NCI-H187 treated with DMSO at 0.1 percent for 48 hours (cell line): Measurements from ENCODE around the gene GALNT17.
A peak's percentile ranks its signal among the peaks of the same experiment; 100 is the strongest.

Experiments used
- DNase-seq: peaks from one replicate; lab custom pipeline; 2025; lab: John Stamatoyannopoulos, UW

GALNT17 gene

DNA sequence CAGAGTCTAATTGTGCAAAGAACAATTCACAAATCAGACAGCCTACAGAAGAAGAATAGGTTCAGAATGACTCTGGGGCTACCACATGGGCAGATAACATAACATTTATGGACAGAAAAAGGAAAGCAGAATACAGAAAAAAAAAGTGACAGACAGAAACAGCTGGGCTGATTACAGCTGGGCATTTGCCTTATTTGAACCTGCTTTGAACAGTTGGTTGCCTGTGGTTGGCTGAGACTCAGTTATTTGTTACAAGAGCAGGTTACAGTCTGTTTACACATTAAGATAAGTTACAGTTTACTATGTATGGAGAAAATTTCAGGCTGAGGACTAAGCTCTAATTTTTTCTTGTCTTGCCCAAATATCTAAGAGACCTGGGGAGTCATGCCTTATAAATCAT, 327.2 kb downstream of the GALNT17 start:
- DNase-seq: no peak

DNA sequence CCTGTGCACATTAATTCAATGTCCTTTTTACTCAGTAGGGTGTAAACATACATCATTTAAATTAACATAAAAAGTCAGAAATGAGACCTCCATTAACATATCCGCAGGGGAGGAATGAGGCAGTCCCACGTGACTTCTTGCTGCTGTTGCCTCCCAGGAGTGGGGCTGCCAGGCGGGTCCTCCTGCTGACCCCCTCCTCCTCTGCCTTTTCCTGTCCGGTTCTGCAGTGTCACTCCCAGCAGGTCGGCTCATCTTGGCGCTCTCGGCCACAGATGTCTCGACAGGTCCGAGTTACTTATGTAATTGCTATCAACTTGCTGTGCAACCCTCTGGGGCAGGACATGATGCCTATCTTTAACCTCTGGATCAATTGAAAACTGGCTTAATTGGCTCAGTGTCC, 329.6 kb downstream of the GALNT17 start:
- DNase-seq: no peak

DNA sequence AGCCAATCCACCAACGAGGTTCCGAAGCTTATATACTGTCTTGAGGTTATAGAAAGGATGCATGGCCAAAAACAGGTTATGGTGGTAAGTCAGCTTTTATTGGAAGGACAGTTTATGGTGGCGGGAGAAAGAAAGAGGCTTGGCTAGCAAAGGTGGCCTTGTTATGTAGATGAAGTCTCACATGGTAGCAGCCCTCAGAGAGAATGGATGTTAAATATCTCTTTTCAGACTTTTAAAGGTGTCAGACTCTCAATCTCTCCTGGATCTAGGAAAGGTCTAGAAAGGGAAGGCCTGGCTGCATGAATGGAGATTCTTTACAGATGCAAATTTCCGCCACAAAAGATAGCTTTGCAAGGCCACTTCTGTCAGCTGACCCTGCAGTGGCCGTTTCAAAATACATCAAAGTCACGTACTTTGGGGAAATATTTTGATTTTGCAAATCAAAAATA, 333.8 kb downstream of the GALNT17 start:
- no peak for DNase-seq

DNA sequence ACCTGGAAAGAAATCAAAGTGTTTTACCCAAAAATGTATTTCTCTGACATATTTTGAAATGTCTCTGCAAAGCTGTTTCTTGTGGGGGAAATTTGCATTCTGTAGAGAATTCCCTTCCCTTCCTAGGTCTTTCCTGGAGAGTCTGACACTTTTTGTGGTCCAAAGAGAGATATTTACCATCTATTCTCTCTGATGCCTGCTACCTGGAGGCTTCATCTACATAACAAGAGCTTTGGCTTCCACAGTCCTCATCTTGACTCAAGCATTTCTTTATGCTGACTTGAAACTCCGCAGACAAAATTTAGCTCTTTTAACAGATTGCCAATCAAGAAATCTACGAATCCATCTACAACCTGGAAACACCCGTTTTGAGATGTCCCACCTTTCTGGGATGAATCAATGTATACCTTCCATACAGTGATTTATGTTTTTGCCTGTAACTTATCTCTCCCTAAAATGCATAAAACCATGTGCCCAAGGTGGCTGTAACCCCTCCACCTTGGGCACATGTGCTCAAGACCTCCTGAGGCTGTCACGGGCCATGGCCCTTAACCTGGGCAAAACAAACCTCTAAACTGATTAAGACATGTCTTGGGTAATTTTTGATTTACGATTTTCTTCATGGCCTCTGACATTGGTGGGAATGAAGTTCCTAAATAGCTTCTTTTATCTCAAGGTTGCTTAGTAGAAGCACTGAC, 334.7 kb downstream of the GALNT17 start:
- no peak for DNase-seq

DNA sequence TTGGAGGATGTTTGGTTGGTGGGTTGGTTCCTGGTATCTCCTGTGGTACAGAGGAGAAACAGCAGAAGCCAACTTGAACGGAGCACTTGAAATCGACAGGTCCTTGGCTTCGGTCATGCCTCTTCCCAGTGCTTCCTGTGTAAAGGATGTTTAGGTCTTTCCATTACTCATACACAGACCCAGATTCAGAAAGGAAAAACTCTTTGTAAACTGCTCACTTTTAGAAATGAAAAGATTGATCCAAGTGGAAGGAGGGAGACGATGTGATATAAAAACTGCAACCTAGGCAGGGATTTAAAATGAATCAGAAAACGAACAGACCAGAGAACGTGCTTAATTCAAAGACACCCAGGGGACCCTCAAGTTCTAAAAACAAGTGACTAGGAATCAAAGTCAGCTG, 338.4 kb downstream of the GALNT17 start:
- no peak for DNase-seq

DNA sequence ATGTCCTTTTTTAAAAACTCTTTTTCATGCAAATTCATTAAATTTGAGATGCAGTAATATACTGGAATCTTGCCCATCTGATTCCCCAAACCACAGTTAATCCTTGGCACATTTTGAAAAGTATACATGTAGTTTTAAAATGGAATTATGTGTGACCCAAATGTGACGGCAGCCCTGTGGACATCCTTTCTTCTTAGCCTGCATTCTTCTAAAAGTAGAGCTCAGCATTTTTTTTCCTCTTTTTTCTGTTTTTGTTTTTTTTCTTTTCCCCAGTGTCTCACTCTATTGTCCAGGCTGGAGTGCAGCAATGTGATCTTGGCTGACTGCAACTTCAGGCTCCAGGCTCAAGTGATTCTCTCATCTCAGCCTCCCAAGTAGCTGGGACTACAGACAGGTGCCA, 338.9 kb downstream of the GALNT17 start:
- no peak for DNase-seq

DNA sequence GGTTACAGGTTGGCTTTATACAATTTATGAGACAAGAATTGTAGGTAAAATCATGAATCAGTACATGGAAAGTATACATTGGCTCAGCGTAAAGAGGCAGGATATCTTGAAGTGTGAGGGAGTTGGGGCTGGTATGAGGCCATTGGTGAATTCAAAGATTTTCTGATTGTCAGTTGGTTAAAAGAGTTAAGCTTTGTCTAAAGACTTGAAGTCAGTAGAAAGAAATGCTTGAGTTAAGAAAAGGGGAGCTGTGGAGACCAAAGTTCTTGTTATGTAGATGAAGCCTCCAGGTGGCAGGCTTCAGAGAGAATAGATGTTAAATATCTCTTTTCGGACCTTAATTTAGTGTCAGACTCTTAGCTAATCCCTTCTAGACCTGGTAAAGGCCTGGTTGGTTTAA, 341.0 kb downstream of the GALNT17 start:
- DNase-seq: no peak

DNA sequence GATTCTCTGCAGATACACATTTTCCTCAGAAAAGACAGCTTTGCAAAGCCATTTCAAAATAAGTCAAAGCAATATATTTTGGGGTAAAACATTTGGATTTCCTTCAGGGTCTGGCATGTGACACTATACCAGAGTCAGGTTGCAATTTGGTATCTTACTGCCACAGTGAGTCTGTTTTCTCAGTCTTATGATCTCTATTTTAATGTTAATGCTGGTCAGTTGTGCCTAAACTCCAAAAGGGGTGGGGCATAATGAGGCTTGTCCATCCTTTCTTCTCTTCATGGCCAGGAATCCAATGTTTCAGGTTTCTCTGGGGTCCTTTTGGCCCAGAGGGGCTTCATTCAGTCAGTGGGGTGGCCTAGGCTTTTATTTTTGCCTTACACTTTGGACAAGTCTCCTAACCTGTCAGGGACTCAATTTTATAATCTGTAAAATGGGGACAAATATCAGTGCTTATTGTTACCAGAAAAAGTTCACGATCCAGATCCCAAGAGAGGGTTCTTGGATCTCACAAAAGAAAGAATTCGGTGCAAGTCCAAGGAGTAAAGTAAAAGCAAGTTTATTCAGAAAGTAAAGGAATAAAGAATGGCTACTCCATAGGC, 341.5 kb downstream of the GALNT17 start:
- DNase-seq: no peak

DNA sequence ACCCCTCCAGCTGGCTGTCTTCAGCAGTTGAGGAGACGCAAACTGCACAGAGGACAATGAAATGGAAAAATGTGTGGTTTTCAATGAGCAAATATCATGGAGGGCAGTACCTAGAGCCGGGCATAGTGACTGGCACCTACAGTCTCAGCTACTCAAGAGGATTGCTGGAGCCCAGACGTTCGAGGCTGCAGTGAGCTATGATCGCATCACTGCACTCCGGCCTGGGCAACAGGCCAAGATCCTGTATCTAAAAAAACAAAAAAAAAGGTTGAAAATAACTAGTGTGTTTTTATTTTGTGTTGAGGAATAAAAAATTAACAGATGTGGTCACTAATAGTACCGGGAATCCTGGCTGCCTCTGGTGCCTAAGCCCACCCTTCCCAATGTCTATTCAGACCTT, 345.5 kb downstream of the GALNT17 start:
- DNase-seq: no peak

DNA sequence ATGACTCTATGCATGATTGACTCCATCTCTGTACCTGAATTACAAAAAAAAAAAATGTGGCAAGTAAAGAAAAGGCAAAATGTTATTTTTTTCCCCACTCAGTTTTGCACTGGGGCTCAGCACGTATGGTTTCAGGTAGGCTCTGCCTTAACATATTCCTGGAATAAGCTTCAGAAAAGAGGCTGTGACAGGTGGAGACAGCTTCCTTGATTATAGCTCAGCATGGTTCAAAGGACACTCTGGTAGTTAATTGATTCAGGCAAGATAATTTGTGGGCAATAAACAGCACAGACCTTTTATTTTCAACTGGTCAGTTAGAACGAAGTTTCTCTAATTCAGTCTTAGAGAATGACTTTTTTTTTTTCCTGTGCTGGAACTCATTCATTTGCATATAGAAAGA, 347.3 kb downstream of the GALNT17 start:
- DNase-seq: no peak

DNA sequence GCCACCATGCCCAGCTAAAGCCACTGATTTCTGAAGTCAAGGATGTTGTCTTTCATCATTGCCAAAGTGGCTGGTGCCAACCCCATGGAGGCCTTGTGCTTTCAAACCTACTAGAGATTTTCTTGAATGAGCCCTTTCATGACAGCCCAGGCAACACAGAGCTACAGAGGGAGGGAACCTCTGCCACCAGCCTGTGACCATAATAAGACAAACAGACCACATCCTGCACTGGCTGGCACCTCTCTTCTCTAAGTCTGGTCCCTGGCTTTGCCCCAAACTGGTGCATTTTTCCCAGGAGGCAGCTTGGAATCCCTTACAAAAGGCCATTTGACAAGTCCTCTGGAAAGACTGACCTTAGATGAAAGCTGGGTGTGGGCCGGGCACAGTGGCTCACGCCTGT, 348.8 kb downstream of the GALNT17 start:
- no peak for DNase-seq

DNA sequence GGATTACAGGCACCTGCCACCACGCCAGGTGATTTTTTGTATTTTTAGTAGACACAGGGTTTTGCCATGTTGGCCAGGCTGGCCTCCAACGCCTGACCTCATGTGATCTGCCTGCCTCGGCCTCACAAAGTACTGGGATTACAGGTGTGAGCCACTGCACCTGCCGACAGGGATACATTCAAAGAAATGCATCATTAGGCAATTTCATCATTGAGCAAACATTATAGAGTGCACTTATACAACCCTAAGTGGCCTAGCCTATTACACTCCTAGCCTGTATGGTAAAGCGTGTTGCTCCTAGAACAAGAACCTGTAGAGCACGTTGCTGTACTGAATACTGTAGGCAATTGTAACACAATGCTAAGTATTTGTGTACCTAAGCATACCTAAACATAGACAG, 350.3 kb downstream of the GALNT17 start:
- DNase-seq: peak; percentile 98

DNA sequence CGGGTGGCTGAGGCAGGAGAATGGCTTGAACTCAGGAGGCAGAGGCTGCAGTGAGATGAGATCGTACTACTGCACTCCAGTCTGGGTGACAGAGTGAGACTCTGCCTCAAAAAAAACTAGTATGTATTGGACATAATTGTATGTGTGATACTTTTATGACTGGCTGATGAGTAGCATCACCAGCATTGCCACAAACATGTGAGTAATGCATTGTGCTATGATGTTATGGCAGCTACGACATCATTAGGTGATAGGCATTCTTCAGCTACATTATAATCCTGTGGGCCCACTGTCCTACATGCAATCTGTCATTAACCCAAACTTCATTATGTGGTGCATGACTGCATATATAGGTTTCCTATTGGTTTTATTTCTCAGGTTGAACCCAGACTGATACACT, 352.4 kb downstream of the GALNT17 start:
- no peak for DNase-seq

DNA sequence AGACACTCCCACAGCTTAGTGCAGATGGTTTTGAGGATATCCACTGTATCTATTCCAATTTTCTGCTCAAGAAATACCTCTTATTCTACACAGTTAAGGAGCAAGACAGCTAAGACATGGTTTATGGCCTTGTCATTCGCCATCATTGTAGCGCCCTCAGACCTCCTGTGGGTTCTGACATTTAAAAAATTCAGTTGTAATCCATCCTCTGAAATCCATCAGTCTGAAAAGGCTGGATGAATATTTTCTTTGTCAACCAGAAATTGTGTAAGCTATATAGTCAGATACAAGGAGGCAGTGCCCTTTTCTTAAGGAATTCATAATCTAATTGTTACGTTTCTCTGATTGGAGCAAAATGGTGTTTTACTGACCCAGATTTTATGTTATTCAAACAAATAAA, 353.6 kb downstream of the GALNT17 start:
- DNase-seq: no peak

DNA sequence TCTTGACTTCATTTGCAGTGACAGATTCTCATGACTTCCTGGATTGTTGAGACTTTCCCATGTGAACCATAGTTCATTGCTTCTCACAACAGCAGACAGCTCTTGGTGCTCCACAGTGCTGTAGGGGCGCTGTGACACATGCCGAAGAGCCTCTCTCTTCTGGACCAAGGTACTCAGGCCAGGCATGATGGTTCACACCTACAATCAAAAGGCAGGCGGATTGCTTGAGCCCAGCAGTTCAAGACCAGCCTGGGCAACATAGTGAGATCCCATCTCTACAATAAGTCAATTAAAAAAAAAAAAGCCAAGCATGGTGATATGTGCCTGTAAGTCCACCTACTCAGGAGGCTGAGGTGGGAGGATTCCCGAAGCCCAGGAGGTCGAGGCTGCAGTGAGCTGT, 354.5 kb downstream of the GALNT17 start:
- DNase-seq: no peak

DNA sequence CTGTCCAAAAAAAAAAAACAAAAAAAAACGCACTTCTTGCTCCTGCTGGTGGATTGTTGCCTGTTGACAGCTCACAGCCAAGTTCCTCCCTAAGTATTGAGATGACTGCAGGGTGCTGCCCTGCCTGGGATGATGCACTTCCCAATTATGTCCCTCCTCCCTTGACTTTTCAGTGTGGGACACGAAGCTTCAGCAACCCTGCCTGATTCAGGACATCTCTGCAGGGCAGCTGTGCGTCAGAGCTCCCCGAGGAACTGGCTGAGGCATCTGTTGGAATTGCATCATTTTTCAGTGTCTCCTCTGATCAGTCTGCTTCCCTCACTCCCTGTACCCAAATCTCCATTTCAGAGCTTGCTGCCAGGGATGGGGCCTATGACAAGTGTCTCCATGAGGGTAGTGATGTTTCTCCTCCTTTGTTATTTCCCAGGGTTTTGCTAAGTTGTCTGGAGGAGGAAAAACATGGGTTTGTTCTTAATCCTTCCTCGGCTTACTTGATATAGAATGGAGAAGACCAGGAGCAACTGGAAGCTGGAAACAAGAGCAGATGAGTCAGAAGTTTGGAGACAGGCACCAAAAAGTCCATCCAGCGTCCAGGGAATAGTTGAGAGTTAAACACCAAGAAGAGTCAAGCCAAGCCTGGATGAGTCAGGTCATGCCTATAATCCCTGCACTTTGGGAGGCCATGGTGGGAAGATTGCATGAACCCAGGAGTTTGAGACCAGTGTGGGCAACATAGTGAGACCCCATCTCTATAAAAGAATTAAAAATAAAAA, 355.1 kb downstream of the GALNT17 start:
- DNase-seq: no peak

DNA sequence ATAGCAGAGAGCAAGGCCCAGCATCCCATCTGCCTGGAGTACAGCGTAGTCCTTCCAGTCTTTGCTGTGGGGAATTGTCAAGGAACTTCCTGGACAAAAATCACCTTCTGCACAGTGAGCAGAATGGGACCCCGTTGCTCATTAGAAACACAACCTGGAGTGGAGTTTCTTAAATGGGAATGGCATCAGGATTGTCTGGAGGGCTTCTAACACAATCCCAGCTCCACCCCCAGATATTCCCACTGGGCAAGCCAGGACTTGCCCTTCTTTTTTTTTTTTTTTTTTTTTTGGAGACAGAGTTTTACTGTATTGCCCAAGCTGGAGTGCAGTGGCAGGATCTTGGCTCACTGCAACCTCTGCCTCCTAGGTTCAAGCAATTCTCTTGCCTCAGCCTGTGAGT, 356.4 kb downstream of the GALNT17 start:
- no peak for DNase-seq

DNA sequence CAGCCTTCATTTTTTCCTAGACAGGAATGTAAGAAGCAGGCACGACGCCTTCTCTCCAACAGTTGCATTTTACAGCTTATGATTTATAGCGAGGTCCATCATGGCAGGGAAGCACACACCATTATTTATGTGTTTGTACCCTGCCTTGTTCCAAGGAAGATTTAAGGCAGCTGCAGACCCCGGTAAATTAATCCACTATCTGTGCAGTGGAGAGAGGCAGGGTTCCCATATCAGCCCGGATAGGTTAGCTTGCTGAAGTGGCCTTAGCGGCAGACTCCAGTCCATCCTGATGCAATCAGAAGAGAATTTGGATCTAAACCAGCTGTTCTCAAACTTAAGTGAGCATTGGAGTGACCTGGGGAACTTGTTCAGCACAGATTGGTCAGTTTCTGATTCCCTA, 359.4 kb downstream of the GALNT17 start:
- no peak for DNase-seq

DNA sequence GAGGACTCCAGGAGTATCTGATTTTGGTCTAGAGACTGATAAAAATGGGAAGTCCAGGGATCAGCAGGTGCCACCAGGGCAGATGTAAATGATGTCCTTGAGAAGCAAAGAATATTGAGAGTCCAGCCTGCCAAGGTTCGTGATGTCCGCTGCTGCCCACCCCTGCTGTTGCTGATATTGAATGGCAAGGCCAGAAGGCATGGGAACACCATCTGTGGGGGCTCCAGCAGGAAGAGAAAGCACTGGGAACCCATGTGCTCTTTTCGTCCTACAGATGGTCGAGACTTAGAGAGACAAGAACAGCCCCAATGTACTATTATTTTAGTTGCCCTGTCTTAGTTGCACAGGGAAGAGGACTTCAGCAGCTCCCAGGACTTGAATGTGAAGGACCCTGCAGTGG, 363.9 kb downstream of the GALNT17 start:
- DNase-seq: no peak

DNA sequence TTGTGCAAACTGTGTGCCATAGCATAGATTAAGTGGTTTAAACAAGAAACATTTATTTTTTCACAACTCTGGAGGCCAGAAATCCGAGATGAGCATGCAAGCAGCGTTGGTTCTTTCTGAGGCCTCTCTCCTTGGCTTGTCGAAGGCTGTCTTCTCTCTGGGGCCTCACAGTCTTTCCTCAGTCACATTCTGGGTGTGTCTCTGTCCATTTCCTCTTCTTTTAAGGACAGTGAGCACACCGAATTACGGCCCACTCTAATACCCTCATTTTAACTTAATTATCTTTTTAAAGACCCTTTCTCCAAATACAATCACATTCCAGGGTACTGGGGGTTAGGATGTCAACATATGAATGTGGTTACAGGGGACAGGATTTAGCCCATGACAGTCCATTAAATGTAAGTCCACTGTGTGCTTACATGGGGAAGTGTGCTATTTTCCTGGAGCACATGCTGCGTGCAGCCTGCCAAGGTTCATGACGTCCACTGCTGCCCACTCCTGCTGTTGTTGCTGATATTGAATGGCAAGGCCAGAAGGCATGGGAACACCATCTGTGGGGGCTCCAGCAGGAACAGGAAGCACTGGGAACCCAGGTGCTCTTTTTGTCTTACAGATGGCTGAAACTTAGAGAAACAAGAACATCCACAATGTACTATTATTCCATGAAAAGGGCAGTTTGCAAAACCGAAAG, 365.5 kb downstream of the GALNT17 start:
- no peak for DNase-seq

DNA sequence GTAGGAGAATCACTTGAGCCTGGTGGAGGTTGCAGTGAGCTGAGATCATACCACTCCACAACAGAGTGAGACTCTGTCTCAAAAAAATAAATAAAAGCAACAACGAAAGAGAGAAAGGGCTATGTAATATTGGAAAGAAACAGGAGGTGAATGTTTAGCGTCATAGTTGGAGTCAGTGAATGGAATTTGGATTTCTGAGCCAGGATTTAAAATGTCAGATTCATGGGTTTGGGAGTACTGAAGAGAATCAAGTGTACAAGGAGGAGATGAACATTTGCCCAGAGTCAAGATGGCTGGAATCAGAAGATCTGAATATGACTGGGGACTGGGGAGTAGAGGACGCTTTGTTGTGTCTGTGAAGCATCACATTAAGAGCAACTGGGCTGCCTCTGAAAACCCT, 366.4 kb downstream of the GALNT17 start:
- DNase-seq: no peak

DNA sequence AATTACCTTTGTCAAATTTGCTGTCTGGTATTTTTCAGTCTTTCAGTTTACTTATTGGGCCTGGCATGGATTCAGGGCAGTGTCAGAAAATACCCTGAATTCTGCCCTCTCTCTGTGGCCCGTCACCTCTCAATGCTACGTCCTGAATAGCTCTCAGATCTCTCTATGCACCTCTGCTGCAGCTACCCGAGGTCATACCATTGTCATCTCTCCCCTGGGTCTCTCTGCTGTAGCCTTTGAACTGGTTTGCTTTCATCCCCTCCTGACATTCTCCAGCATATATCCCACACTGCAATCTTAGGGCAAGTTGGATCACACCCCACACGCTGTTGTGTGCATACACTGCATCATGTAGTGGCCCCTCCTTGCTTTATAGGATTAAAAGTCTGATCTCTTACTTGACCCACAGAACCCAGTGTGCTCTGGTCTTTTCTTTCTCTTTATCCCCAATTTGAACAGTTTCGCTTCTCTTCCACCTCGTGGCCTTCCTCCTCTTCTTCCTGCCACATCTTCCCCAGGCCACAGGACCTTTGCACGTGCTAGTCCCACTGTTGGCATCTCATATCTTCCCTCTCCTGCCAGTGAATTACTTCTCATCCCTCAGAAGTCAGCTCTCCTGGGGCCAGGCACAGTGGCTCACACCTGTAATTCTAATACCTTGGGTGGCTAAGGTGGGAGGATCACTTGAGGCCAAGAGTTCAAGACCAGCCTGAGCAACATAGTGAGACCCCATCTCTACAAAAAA, 372.9 kb downstream of the GALNT17 start:
- no peak for DNase-seq
